ENCODE results near the gene EEF1E1.

EEF1E1 gene

GRCh38 chr6:8087870-8088754, 14.2 kb downstream of the EEF1E1 start:
- no peak for DNase-seq

- no peak for DNase-seq
These were observed 15.5 kb downstream of the EEF1E1 start for GRCh38 chr6:8086755-8087306.

GRCh38 chr6:8085053-8085511, 17.3 kb downstream of the EEF1E1 start:
- DNase-seq: no peak

- no peak for DNase-seq
These were observed 17.8 kb downstream of the EEF1E1 start for GRCh38 chr6:8084586-8084985.

- DNase-seq: no peak
These were observed 19.1 kb downstream of the EEF1E1 start for GRCh38 chr6:8082954-8083858.

- no peak for DNase-seq
These were observed 19.8 kb downstream of the EEF1E1 start for GRCh38 chr6:8082572-8082953.

- peak; percentile 53 for DNase-seq
These were observed 21.8 kb downstream of the EEF1E1 start for GRCh38 chr6:8080362-8081151.

GRCh38 chr6:8079126-8079525, 23.2 kb downstream of the EEF1E1 start:
- DNase-seq: no peak

GRCh38 chr6:8077991-8078390, 24.4 kb downstream of the EEF1E1 start:
- no peak for DNase-seq

GRCh38 chr6:8075704-8076103, 26.6 kb downstream of the EEF1E1 start:
- DNase-seq: no peak

- DNase-seq: no peak
These were observed 27.2 kb downstream of the EEF1E1 start for GRCh38 chr6:8075185-8075584.

GRCh38 chr6:8074213-8074612, 28.1 kb downstream of the EEF1E1 start:
- no peak for DNase-seq

- no peak for DNase-seq
These were observed 28.6 kb downstream of the EEF1E1 start for GRCh38 chr6:8073758-8074157.

- DNase-seq: no peak
These were observed 31.6 kb downstream of the EEF1E1 start for GRCh38 chr6:8070718-8071117.

GRCh38 chr6:8069631-8070284, 32.6 kb downstream of the EEF1E1 start:
- DNase-seq: no peak

- no peak for DNase-seq
These were observed 33.2 kb downstream of the EEF1E1 start for GRCh38 chr6:8069151-8069550.

- DNase-seq: no peak
These were observed 36.2 kb downstream of the EEF1E1 start for GRCh38 chr6:8066108-8066507.

- no peak for DNase-seq
These were observed 36.8 kb downstream of the EEF1E1 start for GRCh38 chr6:8065519-8065911.

- DNase-seq: no peak
These were observed 37.5 kb downstream of the EEF1E1 start for GRCh38 chr6:8064638-8065518.

- DNase-seq: peak; percentile 67
These were observed 38.3 kb downstream of the EEF1E1 start, which contains the start of gene BLOC1S5 for GRCh38 chr6:8063761-8064637. TSS of gene BLOC1S5 (minus strand) at chr6:8064389. CDS start at chr6:8064376, 13 bp downstream.
